HAP-1 (cell line): ENCODE results near the gene TBCB.
A peak's percentile ranks its signal among the peaks of the same experiment; 100 is the strongest.
"Not testable (repeated sequence)": the region's sequence is repeated elsewhere in the genome, so short reads cannot be mapped to it uniquely, and the experiment has no call there.

Experiments used
- DNase-seq, 2 experiments: peaks; one replicate each; pipeline ENCODE4 v3.0.0-alpha.2; 2016 to 2020; ENCODE audit warnings: low spot score in 2 of 2
- H3K27me3 ChIP-seq: fragments of 250-450 bp; sonication (Bioruptor Pico); 2 replicates; pipeline ENCODE4 v1.5.1; 2020; ENCODE audit warnings: low read depth, mild to moderate bottlenecking, moderate library complexity
- H3K36me3 ChIP-seq: fragments of 250-450 bp; sonication (Bioruptor Pico); replicated peaks from 2 replicates; pipeline ENCODE4 v1.5.1; 2020; ENCODE audit warnings: mild to moderate bottlenecking
- H3K4me1 ChIP-seq: fragments of 250-450 bp; sonication (Bioruptor Pico); 2 replicates; pipeline ENCODE4 v1.5.1; 2020; ENCODE audit warnings: mild to moderate bottlenecking
- H3K4me3 ChIP-seq: fragments of 250-450 bp; sonication (Bioruptor Pico); 2 replicates; pipeline ENCODE4 v1.5.1; 2020; ENCODE audit warnings: mild to moderate bottlenecking, moderate library complexity
- H3K9me3 ChIP-seq: fragments of 250-450 bp; sonication (Bioruptor Pico); 2 replicates; pipeline ENCODE4 v1.5.1; 2020; ENCODE audit warnings: mild to moderate bottlenecking, moderate library complexity
- in situ Hi-C: fragments of 300-500 bp; cut with MboI; formaldehyde crosslinking; loops from 3 replicates; pipeline ENCODE4 v1.14.3; 2020; ENCODE audit warnings: low sequenced_read_pairs, inconsistent platforms, mixed read lengths

Gene TBCB

GRCh38 chr19:36151144-36152018, 36.1 kb downstream of the TBCB start:
- no peak overlapping the region for H3K4me3 ChIP-seq
- H3K4me1 ChIP-seq: no peaks in the 10 kb centered on the region
- in situ Hi-C loops: no loop called here
- no peaks in the 10 kb centered on the region for H3K27me3 ChIP-seq
- no peak for DNase-seq
- H3K9me3 ChIP-seq: no peaks in the 10 kb centered on the region
- peaks cover 27% of the 10 kb centered on the region for H3K36me3 ChIP-seq

GRCh38 chr19:36152019-36152351, 36.7 kb downstream of the TBCB start:
- no peak for DNase-seq
- in situ Hi-C loops: no loop called here
- no peaks in the 10 kb centered on the region for H3K9me3 ChIP-seq
- H3K27me3 ChIP-seq: no peaks in the 10 kb centered on the region
- peaks cover 21% of the 10 kb centered on the region for H3K36me3 ChIP-seq
- H3K4me1 ChIP-seq: no peaks in the 10 kb centered on the region
- no peak overlapping the region for H3K4me3 ChIP-seq

- DNase-seq: no peak
- Histone ChIP-seq H3K4me1 (no peaks in the 10 kb centered on the region), H3K36me3 (peaks cover 16% of the 10 kb centered on the region), H3K4me3 (no peak within 1 kb of the TSS), H3K27me3 (no peaks in the 10 kb centered on the region), H3K9me3 (no peaks in the 10 kb centered on the region)
- in situ Hi-C loops: no loop called here
Measured at GRCh38 chr19:36152352-36153091, 37.3 kb downstream of the TBCB start, which contains the start of gene COX7A1. TSS of gene COX7A1 (minus strand) at chr19:36152447. CDS start at chr19:36152407, 40 bp downstream.

- DNase-seq: no peak
- no peaks in the 10 kb centered on the region for H3K4me1 ChIP-seq
- H3K4me3 ChIP-seq: no peak overlapping the region
- H3K27me3 ChIP-seq: no peaks in the 10 kb centered on the region
- in situ Hi-C loops: no loop called here
- H3K36me3 ChIP-seq: peaks cover 16% of the 10 kb centered on the region
- H3K9me3 ChIP-seq: no peaks in the 10 kb centered on the region
Measured at GRCh38 chr19:36153126-36153525, 37.9 kb downstream of the TBCB start.

- Histone ChIP-seq H3K4me1 (no peaks in the 10 kb centered on the region), H3K4me3 (no peak overlapping the region), H3K36me3 (no peaks in the 10 kb centered on the region), H3K9me3 (no peaks in the 10 kb centered on the region), H3K27me3 (no peaks in the 10 kb centered on the region)
- no peak for DNase-seq
- in situ Hi-C loops: no loop called here
Measured at GRCh38 chr19:36160821-36161596, 45.7 kb downstream of the TBCB start.

- in situ Hi-C loops: no loop called here
- no peaks in the 10 kb centered on the region for H3K9me3 ChIP-seq
- no peak overlapping the region for H3K4me3 ChIP-seq
- no peaks in the 10 kb centered on the region for H3K36me3 ChIP-seq
- peaks cover under 1% of the 10 kb centered on the region; the same call in 1 of the 2 replicates for H3K4me1 ChIP-seq
- no peak for DNase-seq
- no peaks in the 10 kb centered on the region for H3K27me3 ChIP-seq
Measured at GRCh38 chr19:36163813-36164212, 48.5 kb downstream of the TBCB start.

GRCh38 chr19:36169084-36169760, 54.0 kb downstream of the TBCB start:
- H3K27me3 ChIP-seq: no peaks in the 10 kb centered on the region
- DNase-seq: peak; percentile 73 to 80
- in situ Hi-C loops: no loop called here
- H3K4me1 ChIP-seq: peaks cover 9% of the 10 kb centered on the region
- no peaks in the 10 kb centered on the region for H3K9me3 ChIP-seq
- no peaks in the 10 kb centered on the region for H3K36me3 ChIP-seq
- H3K4me3 ChIP-seq: no peak overlapping the region

- peaks cover 9% of the 10 kb centered on the region for H3K4me1 ChIP-seq
- no peaks in the 10 kb centered on the region for H3K36me3 ChIP-seq
- in situ Hi-C loops: loop anchor here (5.0 kb wide), 1 partner anchor 46 kb away; no protein-coding TSS in a partner anchor
- H3K27me3 ChIP-seq: no peaks in the 10 kb centered on the region
- no peak overlapping the region for H3K4me3 ChIP-seq
- no peak for DNase-seq
- H3K9me3 ChIP-seq: 0 out of 2 replicates have a peak, but pooled peaks cover 4% of the 10 kb centered on the region
Measured at GRCh38 chr19:36172852-36173251, 57.6 kb downstream of the TBCB start.

GRCh38 chr19:36173846-36174245, 58.6 kb downstream of the TBCB start:
- H3K27me3 ChIP-seq, DNase-seq, H3K4me3 ChIP-seq, H3K36me3 ChIP-seq, H3K9me3 ChIP-seq: not testable (repeated sequence)
- in situ Hi-C loops: loop anchor here (5.0 kb wide), 1 partner anchor 47 kb away; no protein-coding TSS in a partner anchor
- peaks cover 11% of the 10 kb centered on the region for H3K4me1 ChIP-seq
